Mesenchymal stem cell (in vitro differentiated cells and primary cell): ENCODE data around the gene TENM3.

Experiments used
- DNase-seq: peaks from one replicate; pipeline ENCODE4 v3.0.0-alpha.2; 2013
- H2AFZ ChIP-seq: one replicate; pipeline ENCODE4 v1.6.1; 2013; ENCODE audit warnings: low read depth, mild to moderate bottlenecking, control low read depth, inconsistent platforms, low read length, moderate library complexity
- H2AK5ac ChIP-seq: 2 replicates; pipeline ENCODE4 v1.6.1; 2013; ENCODE audit warnings: low read length, moderate library complexity, mild to moderate bottlenecking, inconsistent platforms; ENCODE audit not compliant: severe bottlenecking
- H2BK120ac ChIP-seq: one replicate; pipeline ENCODE4 v1.6.1; 2013; ENCODE audit warnings: low read depth, mild to moderate bottlenecking, inconsistent platforms, low read length, moderate library complexity
- H2BK12ac ChIP-seq, 2 experiments: one replicate each; pipeline ENCODE4 v1.6.1; 2013; ENCODE audit warnings: inconsistent platforms in 2 of 2, low read length in 2 of 2, mild to moderate bottlenecking in 2 of 2, moderate library complexity in 2 of 2, control low read depth in 1 of 2
- H2BK15ac ChIP-seq: one replicate; pipeline ENCODE4 v1.6.1; 2013; ENCODE audit warnings: mild to moderate bottlenecking, low read depth, inconsistent platforms; ENCODE audit not compliant: poor library complexity, severe bottlenecking
- H2BK5ac ChIP-seq: 2 replicates; pipeline ENCODE4 v1.6.1; 2013; ENCODE audit warnings: low read depth, mild to moderate bottlenecking, low read length, control low read depth, inconsistent platforms; ENCODE audit not compliant: poor library complexity, severe bottlenecking
- H3K14ac ChIP-seq, 2 experiments: one replicate each; pipeline ENCODE4 v1.6.1; 2013; ENCODE audit warnings: inconsistent platforms in 2 of 2, low read length in 2 of 2, control low read depth in 1 of 2, mild to moderate bottlenecking in 1 of 2, moderate library complexity in 1 of 2
- H3K18ac ChIP-seq, 2 experiments: one replicate each; pipeline ENCODE4 v1.6.1; 2013; ENCODE audit warnings: inconsistent platforms in 2 of 2, low read length in 2 of 2, control low read depth in 1 of 2, low read depth in 1 of 2, mild to moderate bottlenecking in 1 of 2
- H3K23ac ChIP-seq, 2 experiments: one replicate each; pipeline ENCODE4 v1.6.1; 2013; ENCODE audit warnings: inconsistent platforms in 2 of 2, low read length in 2 of 2, mild to moderate bottlenecking in 2 of 2, moderate library complexity in 2 of 2, control low read depth in 1 of 2
- H3K27ac ChIP-seq: 2 replicates; pipeline ENCODE4 v1.5.1; 2013; ENCODE audit warnings: mild to moderate bottlenecking, moderate library complexity, low read length, control low read depth, inconsistent platforms; ENCODE audit not compliant: poor library complexity, severe bottlenecking
- H3K27me3 ChIP-seq, 2 experiments: 2 replicates each; pipeline versions ENCODE4 v1.6.1 to v1.7.0; 2013; ENCODE audit warnings: low read length in 2 of 2, mild to moderate bottlenecking in 2 of 2, moderate library complexity in 2 of 2, control low read depth in 1 of 2, inconsistent platforms in 1 of 2; ENCODE audit not compliant: control insufficient read depth in 1 of 2, insufficient read depth in 1 of 2
- H3K36me3 ChIP-seq, 2 experiments: 2 replicates each; pipeline versions ENCODE4 v1.6.1 to v1.7.0; 2013; ENCODE audit warnings: low read length in 2 of 2, control low read depth in 1 of 2, inconsistent platforms in 1 of 2, low read depth in 1 of 2, mild to moderate bottlenecking in 1 of 2; ENCODE audit not compliant: insufficient read depth in 2 of 2, control insufficient read depth in 1 of 2
- H3K4ac ChIP-seq, 2 experiments: one replicate each; pipeline ENCODE4 v1.6.1; 2013; ENCODE audit warnings: inconsistent platforms in 2 of 2, low read length in 2 of 2, mild to moderate bottlenecking in 2 of 2, moderate library complexity in 2 of 2, control low read depth in 1 of 2, low read depth in 1 of 2
- H3K4me1 ChIP-seq: 2 replicates; pipeline ENCODE4 v1.6.1; 2013; ENCODE audit warnings: low read depth, low read length, control low read depth; ENCODE audit not compliant: control insufficient read depth, insufficient read depth
- H3K4me2 ChIP-seq: 2 replicates; pipeline ENCODE4 v1.6.1; 2013; ENCODE audit warnings: low read length, mild to moderate bottlenecking, inconsistent platforms; ENCODE audit not compliant: poor library complexity, severe bottlenecking
- H3K4me3 ChIP-seq, 2 experiments: 2 replicates each; pipeline versions ENCODE4 v1.5.1 to v1.7.0; 2013; ENCODE audit warnings: low read length in 2 of 2, mild to moderate bottlenecking in 2 of 2, control low read depth in 1 of 2, low read depth in 1 of 2; ENCODE audit not compliant: insufficient read depth in 1 of 2
- H3K79me1 ChIP-seq: replicated peaks from 2 replicates; pipeline ENCODE4 v1.6.1; 2013; ENCODE audit warnings: mild to moderate bottlenecking, control low read depth, low read length, inconsistent platforms; ENCODE audit not compliant: poor library complexity, severe bottlenecking
- H3K9ac ChIP-seq: 2 replicates; pipeline ENCODE4 v1.7.0; 2013; ENCODE audit warnings: mild to moderate bottlenecking, low read length, moderate library complexity
- H3K9me3 ChIP-seq: 2 replicates; pipeline ENCODE4 v1.7.0; 2013; ENCODE audit warnings: mild to moderate bottlenecking, low read length; ENCODE audit not compliant: control insufficient read depth
- H4K8ac ChIP-seq: one replicate; pipeline ENCODE4 v1.6.1; 2013; ENCODE audit warnings: inconsistent platforms, mild to moderate bottlenecking, low read length, moderate library complexity
- H4K91ac ChIP-seq: one replicate; pipeline ENCODE4 v1.6.1; 2013; ENCODE audit warnings: mild to moderate bottlenecking, low read length, inconsistent platforms
- WGBS: methylation state at CpG from one replicate; pipeline ENCODE4 v1.1.7; 2013; ENCODE audit warnings: mixed read lengths; 5-methylcytosine and 5-hydroxymethylcytosine counted together

The TENM3 gene

DNA sequence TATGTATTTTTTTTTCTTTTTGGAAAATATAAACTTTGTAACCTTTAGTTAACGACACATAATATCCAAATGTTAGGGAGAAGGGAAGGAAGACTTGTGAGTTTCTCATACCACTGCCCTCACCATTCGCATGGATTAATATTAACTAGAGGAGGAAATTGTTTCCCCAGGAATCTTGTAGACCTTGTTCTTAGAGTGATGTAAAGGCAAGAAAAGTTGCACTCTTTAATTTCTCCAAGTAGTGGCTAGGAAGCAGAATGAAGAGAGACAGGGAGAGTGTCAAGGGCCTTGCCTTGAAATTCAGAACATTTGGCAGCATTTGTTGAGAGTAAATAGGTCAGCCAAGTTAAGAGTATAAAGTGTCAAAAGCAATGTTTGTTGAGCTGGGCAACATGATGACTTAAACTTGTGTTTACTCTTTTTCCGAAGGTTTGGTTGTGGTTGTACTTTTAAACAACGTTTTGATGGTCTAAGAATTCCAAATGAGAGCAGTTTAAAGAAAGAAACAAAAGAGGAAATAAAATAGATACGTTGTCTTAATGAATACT is 105.7 kb downstream of the TENM3 start:
- H3K4me3 ChIP-seq, result no peak overlapping the region
- no peak overlapping the region for H2BK120ac ChIP-seq
- no peak overlapping the region for H3K14ac ChIP-seq
- no peak overlapping the region for H4K8ac ChIP-seq
- H2BK5ac ChIP-seq, result no peak overlapping the region
- H3K23ac ChIP-seq, result no peak overlapping the region
- H3K27me3 ChIP-seq, result no peaks in the 10 kb centered on the region
- H2AFZ ChIP-seq, result no peak overlapping the region
- H3K27ac ChIP-seq, result no peak overlapping the region
- H3K18ac ChIP-seq, result no peak overlapping the region
- no peak overlapping the region for H2AK5ac ChIP-seq
- 74% methylated on average over 3 of the region's 5 CpGs for WGBS
- H3K36me3 ChIP-seq, result peaks cover 0 to 8% of the 10 kb centered on the region in 2 experiments
- peaks cover 10% of the 10 kb centered on the region for H3K79me1 ChIP-seq
- no peak overlapping the region for H2BK12ac ChIP-seq
- H3K9me3 ChIP-seq, result no peaks in the 10 kb centered on the region
- no peak overlapping the region for H3K9ac ChIP-seq
- no peak overlapping the region for H2BK15ac ChIP-seq
- H3K4me1 ChIP-seq, result peaks cover 2% of the 10 kb centered on the region
- H4K91ac ChIP-seq, result no peak overlapping the region
- no peak overlapping the region for H3K4ac ChIP-seq
- no peak for DNase-seq
- H3K4me2 ChIP-seq, result no peak overlapping the region

DNA sequence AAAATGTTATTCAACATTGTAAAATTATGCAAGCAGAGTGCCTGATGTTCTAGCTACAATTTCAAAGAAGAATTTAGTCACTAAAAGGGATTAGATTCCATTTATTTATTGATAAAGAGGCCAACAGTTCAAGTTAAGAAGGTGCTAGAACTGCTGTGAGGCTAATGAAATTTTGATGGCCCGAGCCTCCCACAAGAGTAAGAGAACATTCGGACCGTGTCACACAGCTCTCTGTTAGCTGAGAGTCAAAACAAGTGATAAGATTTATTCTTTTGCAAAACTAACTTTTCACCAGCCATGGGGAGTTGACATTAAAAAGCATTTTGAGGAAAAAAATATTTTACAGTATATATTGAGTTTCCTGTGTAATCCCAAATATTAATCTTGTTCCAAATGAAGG is 106.8 kb downstream of the TENM3 start:
- no peak overlapping the region for H3K27ac ChIP-seq
- no peak overlapping the region for H3K18ac ChIP-seq
- no peak overlapping the region for H4K8ac ChIP-seq
- H3K23ac ChIP-seq, result no peak overlapping the region
- no peak overlapping the region for H2AK5ac ChIP-seq
- no peak overlapping the region for H3K9ac ChIP-seq
- no peak overlapping the region for H3K4me2 ChIP-seq
- H2BK120ac ChIP-seq, result no peak overlapping the region
- H2BK15ac ChIP-seq, result no peak overlapping the region
- no peak overlapping the region for H3K4ac ChIP-seq
- H3K14ac ChIP-seq, result no peak overlapping the region
- H2BK5ac ChIP-seq, result no peak overlapping the region
- no peaks in the 10 kb centered on the region for H3K27me3 ChIP-seq
- no peak overlapping the region for H2BK12ac ChIP-seq
- peaks cover 0 to 8% of the 10 kb centered on the region in 2 experiments for H3K36me3 ChIP-seq
- H3K4me3 ChIP-seq, result no peak overlapping the region
- peaks cover 10% of the 10 kb centered on the region for H3K79me1 ChIP-seq
- no peaks in the 10 kb centered on the region for H3K9me3 ChIP-seq
- 56% methylated on average over 2 of the region's 3 CpGs for WGBS
- peaks cover 2% of the 10 kb centered on the region for H3K4me1 ChIP-seq
- no peak for DNase-seq
- H2AFZ ChIP-seq, result no peak overlapping the region
- H4K91ac ChIP-seq, result no peak overlapping the region

GRCh38 chr4:182351485-182351884 is 108.3 kb downstream of the TENM3 start:
- Histone ChIP-seq H2AFZ (no peak overlapping the region), H3K4me2 (no peak overlapping the region), H3K18ac (no peak overlapping the region), H3K4me3 (no peak overlapping the region), H2AK5ac (no peak overlapping the region), H4K91ac (no peak overlapping the region), H3K4me1 (peaks cover 2% of the 10 kb centered on the region), H2BK12ac (no peak overlapping the region), H2BK120ac (no peak overlapping the region), H3K14ac (no peak overlapping the region), H2BK5ac (no peak overlapping the region), H3K4ac (no peak overlapping the region), H3K9ac (no peak overlapping the region), H3K23ac (no peak overlapping the region), H3K36me3 (peaks cover 0 to 8% of the 10 kb centered on the region in 2 experiments), H3K9me3 (no peaks in the 10 kb centered on the region), H2BK15ac (no peak overlapping the region), H3K27ac (no peak overlapping the region), H3K79me1 (peaks cover 10% of the 10 kb centered on the region), H4K8ac (no peak overlapping the region), H3K27me3 (no peaks in the 10 kb centered on the region)
- DNase-seq, result no peak
- 76% methylated on average over 12 of the region's 12 CpGs for WGBS

DNA sequence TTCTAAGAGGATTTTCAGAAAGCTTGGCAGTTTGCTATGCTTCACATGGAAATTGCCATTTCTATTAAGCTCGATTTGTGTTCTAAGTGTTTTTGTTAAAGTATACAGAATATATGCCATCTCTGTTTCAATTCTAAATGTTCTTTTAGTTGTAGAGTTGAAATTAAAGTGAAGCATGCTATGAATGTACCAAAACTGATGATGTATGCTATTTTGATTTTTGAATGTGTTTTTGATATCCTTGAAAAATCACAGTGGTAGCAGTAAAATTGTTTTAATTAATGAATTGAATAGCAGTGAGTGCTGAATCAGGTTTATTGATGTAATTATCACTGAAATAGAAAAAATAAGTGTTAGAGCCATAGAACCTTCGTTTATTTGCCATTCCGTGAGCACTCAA is 110.9 kb downstream of the TENM3 start:
- Histone ChIP-seq H2BK5ac (no peak overlapping the region), H3K14ac (no peak overlapping the region), H2BK15ac (no peak overlapping the region), H3K79me1 (peaks cover 7% of the 10 kb centered on the region), H3K4me3 (no peak overlapping the region), H3K27ac (no peak overlapping the region), H2AFZ (no peak overlapping the region), H3K4ac (no peak overlapping the region), H3K4me2 (no peak overlapping the region), H3K23ac (no peak overlapping the region), H3K9ac (no peak overlapping the region), H3K36me3 (peaks cover 0 to 5% of the 10 kb centered on the region in 2 experiments), H2BK120ac (no peak overlapping the region), H3K18ac (no peak overlapping the region), H2BK12ac (no peak overlapping the region), H3K4me1 (no peaks in the 10 kb centered on the region), H4K8ac (no peak overlapping the region), H3K27me3 (no peaks in the 10 kb centered on the region), H2AK5ac (no peak overlapping the region), H3K9me3 (no peaks in the 10 kb centered on the region), H4K91ac (no peak overlapping the region)
- WGBS, result 85% methylated on average over 2 of the region's 3 CpGs
- DNase-seq, result no peak
